ENCODE results near the gene PRKCZ.

DNA sequence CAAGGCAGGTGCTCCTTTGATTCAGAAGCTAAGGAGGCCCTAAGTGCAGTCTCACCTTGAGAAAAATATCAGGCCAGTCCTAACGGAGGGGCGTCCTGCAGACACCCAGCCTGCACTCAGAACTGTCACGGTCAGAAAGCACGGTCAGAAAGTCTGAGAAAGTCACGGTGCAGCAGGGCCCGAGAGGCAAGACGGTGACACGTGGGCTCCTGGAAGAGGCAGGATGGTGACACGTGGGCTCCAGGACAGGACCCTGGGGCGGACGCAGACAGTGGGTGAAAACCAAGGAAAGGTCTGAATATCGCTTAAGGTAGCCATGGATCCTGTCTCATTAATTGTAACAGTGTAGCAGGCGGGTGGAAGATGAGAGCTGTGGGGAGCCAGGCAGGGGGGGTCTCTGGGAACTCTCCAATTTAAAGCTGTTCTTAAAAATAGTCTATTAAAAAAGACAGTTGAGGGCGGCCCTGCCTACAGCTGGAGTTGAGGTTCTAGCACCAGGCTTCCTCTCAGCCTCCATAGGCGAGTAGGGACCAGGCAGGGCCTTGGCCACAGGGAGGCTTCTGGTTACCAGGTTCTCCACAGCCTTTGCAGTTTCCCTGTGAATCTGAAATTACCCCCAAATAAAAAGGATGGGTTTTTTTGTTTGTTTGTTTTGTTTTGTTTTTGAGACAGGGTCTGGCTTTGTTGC lies 79.2 kb downstream of the PRKCZ start:
- TF ChIP-seq, protein P1, sequence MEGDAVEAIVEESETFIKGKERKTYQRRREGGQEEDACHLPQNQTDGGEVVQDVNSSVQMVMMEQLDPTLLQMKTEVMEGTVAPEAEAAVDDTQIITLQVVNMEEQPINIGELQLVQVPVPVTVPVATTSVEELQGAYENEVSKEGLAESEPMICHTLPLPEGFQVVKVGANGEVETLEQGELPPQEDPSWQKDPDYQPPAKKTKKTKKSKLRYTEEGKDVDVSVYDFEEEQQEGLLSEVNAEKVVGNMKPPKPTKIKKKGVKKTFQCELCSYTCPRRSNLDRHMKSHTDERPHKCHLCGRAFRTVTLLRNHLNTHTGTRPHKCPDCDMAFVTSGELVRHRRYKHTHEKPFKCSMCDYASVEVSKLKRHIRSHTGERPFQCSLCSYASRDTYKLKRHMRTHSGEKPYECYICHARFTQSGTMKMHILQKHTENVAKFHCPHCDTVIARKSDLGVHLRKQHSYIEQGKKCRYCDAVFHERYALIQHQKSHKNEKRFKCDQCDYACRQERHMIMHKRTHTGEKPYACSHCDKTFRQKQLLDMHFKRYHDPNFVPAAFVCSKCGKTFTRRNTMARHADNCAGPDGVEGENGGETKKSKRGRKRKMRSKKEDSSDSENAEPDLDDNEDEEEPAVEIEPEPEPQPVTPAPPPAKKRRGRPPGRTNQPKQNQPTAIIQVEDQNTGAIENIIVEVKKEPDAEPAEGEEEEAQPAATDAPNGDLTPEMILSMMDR (conservative IDR thresholded peaks at IDR 0.05; ENCODE audit: low read length), result no peak
- no peak for TF ChIP-seq EZH2phosphoT487 (IDR thresholded peaks at IDR 0.05; ENCODE audit: borderline replicate concordance, low read depth, low read length)
